MM.1S (cell line): Measurements from ENCODE around the gene TBC1D10A.

Experiments used
- EZH2phosphoT487 ChIP-seq: fragments of 300-600 bp; sonication (generic); IDR thresholded peaks from 2 replicates; pipeline ENCODE4 v1.6.1; 2018; ENCODE audit warnings: antibody characterized with exemption, low read length
- TF ChIP-seq, protein P1 (sequence below): fragments of 300-600 bp; sonication (generic); IDR thresholded peaks from 2 replicates; pipeline ENCODE4 v1.5.1; 2016; ENCODE audit warnings: antibody characterized with exemption, low read length, mixed read lengths

DNA sequence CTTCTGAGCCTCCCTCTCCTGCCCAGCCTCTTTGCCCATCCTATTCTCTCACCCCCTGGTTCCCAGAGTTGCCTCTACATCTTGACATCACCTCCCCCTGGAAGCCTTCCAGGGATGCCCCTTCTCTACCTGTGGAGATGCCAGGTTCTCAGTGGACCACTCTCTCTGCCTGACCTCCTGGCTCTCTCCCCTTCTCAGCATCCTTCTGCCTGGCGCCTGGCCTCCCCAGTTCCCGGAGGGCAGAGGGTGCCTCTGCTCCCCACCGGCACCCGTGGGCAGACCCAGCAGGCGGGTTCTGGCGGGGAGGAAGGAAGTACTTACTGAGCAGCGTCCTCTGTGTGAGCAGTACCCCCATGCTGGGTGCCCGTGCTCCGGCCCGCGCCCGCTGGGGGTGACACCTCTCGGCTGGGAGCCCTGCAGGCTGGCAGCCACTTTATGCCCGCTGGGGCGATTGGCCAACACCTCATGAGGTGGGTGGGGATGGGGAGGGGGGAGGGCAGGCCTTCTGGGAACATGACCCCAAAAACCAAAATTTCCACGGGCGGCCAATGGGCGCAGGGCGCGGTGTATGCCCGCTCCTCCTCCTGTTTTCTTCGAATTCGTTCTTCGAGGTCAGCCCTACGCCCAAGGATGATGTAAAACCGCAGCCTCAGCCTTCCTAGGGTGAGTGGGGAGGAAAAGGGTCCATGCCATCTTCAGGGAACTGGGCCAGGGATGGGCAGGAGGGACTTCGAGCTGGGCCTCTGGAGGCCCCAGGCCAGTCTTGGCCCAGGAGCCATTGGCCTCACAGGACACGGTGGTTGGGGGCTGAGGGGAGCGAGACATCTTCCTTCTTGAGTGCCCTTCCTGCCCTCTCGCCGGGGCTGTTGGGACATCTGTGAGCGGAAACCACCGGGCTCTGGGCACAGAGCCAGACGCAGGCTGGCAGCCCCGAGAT is 60.0 kb downstream of the TBC1D10A start, which contains the start of gene OSM:
- TF ChIP-seq, protein P1, sequence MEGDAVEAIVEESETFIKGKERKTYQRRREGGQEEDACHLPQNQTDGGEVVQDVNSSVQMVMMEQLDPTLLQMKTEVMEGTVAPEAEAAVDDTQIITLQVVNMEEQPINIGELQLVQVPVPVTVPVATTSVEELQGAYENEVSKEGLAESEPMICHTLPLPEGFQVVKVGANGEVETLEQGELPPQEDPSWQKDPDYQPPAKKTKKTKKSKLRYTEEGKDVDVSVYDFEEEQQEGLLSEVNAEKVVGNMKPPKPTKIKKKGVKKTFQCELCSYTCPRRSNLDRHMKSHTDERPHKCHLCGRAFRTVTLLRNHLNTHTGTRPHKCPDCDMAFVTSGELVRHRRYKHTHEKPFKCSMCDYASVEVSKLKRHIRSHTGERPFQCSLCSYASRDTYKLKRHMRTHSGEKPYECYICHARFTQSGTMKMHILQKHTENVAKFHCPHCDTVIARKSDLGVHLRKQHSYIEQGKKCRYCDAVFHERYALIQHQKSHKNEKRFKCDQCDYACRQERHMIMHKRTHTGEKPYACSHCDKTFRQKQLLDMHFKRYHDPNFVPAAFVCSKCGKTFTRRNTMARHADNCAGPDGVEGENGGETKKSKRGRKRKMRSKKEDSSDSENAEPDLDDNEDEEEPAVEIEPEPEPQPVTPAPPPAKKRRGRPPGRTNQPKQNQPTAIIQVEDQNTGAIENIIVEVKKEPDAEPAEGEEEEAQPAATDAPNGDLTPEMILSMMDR, result no peak
- TF ChIP-seq EZH2phosphoT487, result no peak
